ENCODE data around the gene ZNF362. TPM values are rescaled to one million over a fixed set of nuclear protein-coding genes. Genes with fewer than 3 reads are reported as not detected.

ZNF362 gene
- total RNA-seq, 6 experiments from 2014 or later: 15.3 to 19.6 (median 17.0) TPM

- TF ChIP-seq CTCF (IDR thresholded peaks at IDR 0.05): no peak
- Mint-ChIP-seq H3K27me3 (ENCODE audit: insufficient read depth) (no peaks in the 10 kb centered on the region; the same call in none of the 2 replicates), H3K4me1 (ENCODE audit: low read depth) (peaks cover 92% of the 10 kb centered on the region), H3K36me3 (ENCODE audit: low read depth) (peaks cover 51% of the 10 kb centered on the region), H3K27ac (peak overlapping the region; percentile 82), H3K4me3 (no peak overlapping the region; the same call in 1 of the 2 replicates), H3K9me3 (no peaks in the 10 kb centered on the region)
- DNase-seq: no peak
These were observed 75.4 kb downstream of the ZNF362 start for GRCh38 chr1:33331444-33332356.

GRCh38 chr1:33332357-33332789, 76.1 kb downstream of the ZNF362 start:
- Mint-ChIP-seq H3K27ac (peak overlapping the region; percentile 82), H3K36me3 (ENCODE audit: low read depth) (peaks cover 51% of the 10 kb centered on the region), H3K9me3 (no peaks in the 10 kb centered on the region), H3K4me1 (ENCODE audit: low read depth) (peaks cover 92% of the 10 kb centered on the region), H3K27me3 (ENCODE audit: insufficient read depth) (no peaks in the 10 kb centered on the region; the same call in none of the 2 replicates), H3K4me3 (no peak overlapping the region)
- no peak for TF ChIP-seq CTCF (IDR thresholded peaks at IDR 0.05)
- no peak for DNase-seq

- no peaks in the 10 kb centered on the region; the same call in none of the 2 replicates for H3K27me3 Mint-ChIP-seq (ENCODE audit: insufficient read depth)
- H3K4me3 Mint-ChIP-seq: no peak overlapping the region
- no peaks in the 10 kb centered on the region for H3K9me3 Mint-ChIP-seq
- TF ChIP-seq CTCF (IDR thresholded peaks at IDR 0.05): no peak
- H3K36me3 Mint-ChIP-seq (ENCODE audit: low read depth): peaks cover 54% of the 10 kb centered on the region
- DNase-seq: no peak
- H3K4me1 Mint-ChIP-seq (ENCODE audit: low read depth): peaks cover 92% of the 10 kb centered on the region
- peak overlapping the region; percentile 82 for H3K27ac Mint-ChIP-seq
These were observed 76.6 kb downstream of the ZNF362 start for GRCh38 chr1:33332881-33333280.

GRCh38 chr1:33334081-33334552, 77.8 kb downstream of the ZNF362 start:
- Mint-ChIP-seq H3K27me3 (ENCODE audit: insufficient read depth) (no peaks in the 10 kb centered on the region; the same call in none of the 2 replicates), H3K27ac (peak overlapping the region; percentile 82), H3K36me3 (ENCODE audit: low read depth) (peaks cover 48% of the 10 kb centered on the region), H3K4me3 (peak overlapping the region; percentile 35), H3K4me1 (ENCODE audit: low read depth) (peaks cover 92% of the 10 kb centered on the region), H3K9me3 (no peaks in the 10 kb centered on the region)
- DNase-seq: no peak
- no peak for TF ChIP-seq CTCF (IDR thresholded peaks at IDR 0.05)

- no peak for TF ChIP-seq CTCF (IDR thresholded peaks at IDR 0.05)
- Mint-ChIP-seq H3K4me1 (ENCODE audit: low read depth) (peaks cover 92% of the 10 kb centered on the region), H3K9me3 (no peaks in the 10 kb centered on the region), H3K36me3 (ENCODE audit: low read depth) (peaks cover 44% of the 10 kb centered on the region), H3K27me3 (ENCODE audit: insufficient read depth) (no peaks in the 10 kb centered on the region; the same call in none of the 2 replicates), H3K27ac (peak overlapping the region; percentile 60), H3K4me3 (peak overlapping the region; percentile 40)
- DNase-seq: no peak
These were observed 78.7 kb downstream of the ZNF362 start for GRCh38 chr1:33335020-33335419.
